Fibroblast of skin of scalp (primary cell): Measurements from ENCODE around the gene FNDC3B.

Experiments used
- DNase-seq: peaks from one replicate; pipeline ENCODE4 v3.0.0-alpha.2; 2013

FNDC3B gene

DNA sequence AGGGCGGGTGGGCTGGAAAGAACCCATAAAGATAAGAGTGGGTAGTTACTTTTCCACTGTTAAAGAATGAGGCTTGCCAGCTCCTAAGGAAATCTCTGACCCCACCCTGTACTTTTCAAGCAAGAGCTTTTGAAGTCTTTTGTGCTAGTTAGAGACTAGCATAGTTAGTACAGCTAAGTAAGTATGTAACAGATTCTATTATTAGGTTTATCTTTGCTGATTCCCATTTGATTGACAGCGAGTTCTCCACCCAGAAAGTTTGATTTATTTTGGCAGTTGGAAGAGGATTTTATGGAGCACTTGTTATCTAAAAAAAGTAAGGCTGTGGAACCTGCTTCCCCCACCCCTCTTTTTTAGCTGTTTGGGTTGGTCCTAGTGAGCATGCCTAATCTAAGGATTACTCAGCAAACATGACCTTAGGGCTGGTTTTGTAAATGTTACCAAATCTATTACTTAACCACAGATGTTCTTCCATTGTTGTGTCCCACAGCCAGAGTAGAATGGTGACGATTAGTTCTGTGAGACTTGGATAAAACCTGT, 57.6 kb downstream of the FNDC3B start:
- peak; percentile 35 for DNase-seq

DNA sequence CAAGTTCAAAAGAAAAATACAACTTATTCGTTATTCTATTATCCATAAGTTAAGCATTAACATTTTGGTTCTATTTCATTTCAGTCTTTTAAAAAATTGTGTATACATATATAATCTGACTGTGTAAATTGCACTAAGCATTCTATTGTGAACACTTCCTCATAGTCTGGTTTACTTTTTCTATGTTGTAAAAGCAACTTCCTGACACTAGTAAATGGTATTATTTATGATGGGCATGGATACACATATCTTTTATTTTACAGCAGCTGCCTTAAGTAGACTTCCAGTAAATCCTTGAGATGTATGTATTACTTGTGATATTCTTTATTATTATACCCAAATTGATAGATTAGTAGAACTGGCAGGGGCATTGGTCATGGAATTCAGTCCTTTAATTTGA, 58.2 kb downstream of the FNDC3B start:
- no peak for DNase-seq

DNA sequence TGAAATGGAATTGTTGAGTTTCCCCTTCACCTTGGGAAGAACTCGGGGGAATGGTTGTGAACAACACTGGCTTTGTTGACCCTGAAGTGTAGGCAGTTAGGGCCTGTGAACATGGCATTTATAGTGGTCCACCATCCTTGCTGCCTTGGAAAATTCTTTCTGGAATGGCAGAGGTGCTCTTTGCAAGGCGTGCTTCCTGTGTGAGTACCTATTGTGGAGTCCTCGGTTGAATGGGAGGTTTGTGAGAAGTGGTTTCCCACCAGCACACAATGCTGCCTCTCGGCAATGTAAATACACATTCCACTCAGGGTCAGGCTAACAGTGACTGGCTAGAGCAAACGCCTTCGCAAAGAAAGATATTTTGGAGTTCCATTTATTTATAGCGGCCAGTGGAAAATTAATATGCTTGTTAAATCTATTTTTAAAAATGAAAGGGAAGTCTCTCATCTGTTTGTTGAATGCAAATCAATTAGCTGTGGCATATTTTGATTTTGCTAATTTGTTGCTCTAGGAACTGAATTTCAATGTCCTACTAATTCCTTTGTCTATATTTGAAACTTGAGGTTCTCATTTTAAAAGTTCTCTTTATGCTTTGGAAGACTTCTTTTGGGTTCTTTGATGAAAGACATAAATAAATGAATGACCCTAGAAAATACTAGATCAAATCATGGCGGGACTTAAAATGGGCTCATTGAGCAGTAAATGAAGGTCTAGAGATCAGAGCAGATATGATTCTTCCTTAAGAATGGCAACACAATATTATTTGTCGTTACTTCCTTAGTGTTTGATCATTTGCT, 59.5 kb downstream of the FNDC3B start:
- DNase-seq, result no peak

DNA sequence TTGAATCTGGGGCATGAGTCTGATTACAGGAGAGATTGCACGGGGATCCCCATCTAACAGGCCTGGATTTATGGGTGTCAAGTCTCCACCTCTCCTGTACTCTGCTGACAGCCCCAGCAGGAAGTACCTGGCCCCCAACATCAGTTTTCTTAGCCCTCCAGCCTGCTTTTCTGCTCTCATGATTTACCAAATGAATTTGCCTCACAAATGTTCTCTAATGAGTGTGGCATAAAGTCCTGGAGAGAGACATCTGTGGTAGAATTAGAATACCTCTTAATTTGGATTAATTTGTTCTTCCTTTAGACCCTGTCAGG, 60.1 kb downstream of the FNDC3B start:
- no peak for DNase-seq

DNA sequence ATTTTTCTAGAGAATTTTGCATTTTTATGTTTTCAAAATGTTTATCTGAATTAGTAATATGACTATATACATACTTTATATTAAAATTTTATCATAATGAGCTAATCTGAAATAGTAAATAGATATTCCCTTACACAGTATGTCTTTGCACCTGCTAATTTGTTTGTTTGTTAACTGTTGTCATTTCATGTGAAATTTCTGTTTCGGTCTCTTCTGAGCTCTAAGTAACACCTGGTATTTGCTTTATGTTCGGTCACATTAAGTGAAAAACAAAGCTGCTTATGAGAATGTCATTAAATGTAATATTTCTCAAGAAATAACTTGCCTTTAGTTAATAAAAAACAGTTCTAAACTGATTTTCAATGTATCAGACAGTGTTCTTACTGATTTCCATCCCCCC, 61.1 kb downstream of the FNDC3B start:
- no peak for DNase-seq

DNA sequence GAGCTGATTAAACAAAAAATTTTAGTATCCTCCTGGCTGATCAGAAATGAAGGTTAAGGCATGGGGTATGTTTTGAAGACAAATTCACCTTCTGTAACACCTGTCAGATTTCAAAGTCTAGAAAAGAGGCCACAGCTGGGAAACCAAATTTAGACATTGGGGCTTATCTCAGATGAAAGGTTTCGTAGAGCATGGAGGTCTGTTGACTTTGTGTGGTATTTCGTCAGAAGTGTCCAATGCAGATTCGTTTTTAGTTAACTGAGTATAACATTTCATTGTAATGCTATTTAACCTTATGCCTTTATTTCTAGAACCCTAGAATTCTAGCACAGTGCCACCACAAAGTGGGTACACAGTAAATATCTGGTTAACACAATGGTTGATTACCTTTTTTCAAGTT, 61.7 kb downstream of the FNDC3B start:
- DNase-seq, result no peak

DNA sequence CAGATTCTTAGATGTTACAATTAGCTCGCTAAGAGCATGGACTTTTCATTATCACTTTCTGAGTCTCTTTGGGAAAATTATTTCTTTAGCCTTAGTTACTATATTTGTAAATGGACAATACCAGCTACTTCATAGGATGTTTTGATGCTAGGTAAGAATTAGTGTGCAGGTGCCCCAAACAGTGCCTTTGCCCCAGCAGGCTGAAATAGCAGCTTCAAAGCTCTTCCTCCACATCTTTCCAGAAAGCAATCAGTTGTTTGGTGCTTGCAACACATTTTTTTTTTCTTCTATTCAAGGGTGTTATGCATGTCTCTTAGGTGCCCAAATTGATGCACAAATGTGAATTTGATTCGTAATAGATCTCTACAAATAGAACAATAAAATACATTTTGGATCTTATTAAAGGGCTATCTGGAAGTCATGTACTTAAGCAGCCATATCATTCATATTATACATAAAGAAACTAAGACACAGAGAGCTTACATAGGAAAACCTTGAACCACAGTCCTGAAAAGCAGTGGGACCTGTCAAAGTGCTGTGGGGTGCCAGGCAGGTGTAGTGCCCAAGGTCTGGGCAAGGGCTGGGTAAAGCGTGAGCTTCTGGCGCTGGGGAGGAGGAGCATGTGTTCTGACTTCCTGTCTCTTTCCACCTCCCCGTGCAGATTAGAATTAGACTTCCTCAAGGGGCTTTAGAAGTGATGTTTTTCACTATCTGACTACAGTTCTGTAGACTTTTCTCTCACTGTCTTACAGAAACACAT, 62.9 kb downstream of the FNDC3B start:
- DNase-seq, result no peak

DNA sequence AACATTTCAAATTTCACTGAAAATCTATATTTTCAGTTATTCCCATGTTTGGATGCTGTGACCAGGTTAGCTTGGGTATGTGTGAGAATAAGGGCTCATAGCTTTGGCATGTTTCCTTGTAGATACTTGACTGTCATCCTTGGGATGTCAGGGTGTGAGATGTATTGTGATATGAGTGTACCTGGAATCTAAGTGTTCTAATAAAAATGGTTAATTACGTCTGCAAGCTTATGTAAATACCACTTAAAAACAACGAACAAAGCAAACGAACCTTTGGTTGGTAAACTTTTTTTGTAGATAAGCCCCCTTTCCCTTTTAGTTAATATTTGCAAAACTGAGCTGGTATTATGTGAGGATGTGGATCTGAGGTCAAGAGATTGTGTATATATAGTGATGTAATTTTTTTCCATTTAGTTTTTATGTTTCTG, 63.5 kb downstream of the FNDC3B start:
- DNase-seq, result no peak

DNA sequence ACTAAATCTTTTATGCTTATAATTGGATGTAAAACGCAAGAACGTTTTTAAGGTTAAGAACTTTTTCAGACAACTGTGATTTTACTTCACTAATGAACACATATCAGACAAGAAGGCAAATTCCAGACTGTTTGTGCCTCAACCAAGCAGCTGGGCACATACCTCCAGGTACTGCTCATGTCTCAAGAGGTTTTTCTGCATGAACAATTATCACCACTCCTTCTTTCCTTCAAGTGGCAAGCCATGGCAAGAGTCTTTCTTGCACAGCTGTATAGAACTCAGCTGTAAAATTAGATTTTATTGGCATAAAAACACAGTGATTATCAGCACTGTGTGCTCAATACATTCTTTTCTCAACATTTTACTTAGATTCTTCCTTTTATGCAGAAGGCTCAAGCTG, 64.3 kb downstream of the FNDC3B start:
- peak; percentile 74 for DNase-seq

DNA sequence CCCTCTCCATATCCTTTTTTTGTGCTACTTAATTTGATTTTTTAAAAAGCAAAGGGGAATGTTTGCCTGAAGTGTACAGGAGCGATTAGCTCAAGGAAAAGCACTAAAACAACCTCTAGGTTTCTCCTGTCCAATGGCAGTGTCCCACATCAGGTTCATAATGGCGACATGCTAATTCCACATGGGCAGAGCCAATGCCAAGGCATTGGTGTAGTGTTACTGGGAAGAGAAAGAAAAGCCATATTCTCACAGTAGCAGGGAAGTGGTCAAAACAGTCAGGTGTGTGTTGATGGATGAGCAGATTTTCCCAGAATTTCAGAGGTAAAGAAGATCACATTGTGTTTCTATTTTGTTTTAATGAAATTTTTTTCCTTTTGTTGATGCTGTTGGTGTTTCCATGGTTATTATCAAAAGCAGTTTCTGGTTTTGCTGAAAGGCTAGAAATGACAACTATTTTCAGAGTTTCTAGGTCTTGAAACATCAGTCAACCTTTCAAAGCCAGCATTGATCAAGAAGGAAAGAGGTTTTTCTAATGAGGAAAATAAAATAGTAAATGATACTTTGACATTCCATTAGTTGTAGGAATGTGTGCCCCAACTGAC, 65.2 kb downstream of the FNDC3B start:
- DNase-seq, result no peak

DNA sequence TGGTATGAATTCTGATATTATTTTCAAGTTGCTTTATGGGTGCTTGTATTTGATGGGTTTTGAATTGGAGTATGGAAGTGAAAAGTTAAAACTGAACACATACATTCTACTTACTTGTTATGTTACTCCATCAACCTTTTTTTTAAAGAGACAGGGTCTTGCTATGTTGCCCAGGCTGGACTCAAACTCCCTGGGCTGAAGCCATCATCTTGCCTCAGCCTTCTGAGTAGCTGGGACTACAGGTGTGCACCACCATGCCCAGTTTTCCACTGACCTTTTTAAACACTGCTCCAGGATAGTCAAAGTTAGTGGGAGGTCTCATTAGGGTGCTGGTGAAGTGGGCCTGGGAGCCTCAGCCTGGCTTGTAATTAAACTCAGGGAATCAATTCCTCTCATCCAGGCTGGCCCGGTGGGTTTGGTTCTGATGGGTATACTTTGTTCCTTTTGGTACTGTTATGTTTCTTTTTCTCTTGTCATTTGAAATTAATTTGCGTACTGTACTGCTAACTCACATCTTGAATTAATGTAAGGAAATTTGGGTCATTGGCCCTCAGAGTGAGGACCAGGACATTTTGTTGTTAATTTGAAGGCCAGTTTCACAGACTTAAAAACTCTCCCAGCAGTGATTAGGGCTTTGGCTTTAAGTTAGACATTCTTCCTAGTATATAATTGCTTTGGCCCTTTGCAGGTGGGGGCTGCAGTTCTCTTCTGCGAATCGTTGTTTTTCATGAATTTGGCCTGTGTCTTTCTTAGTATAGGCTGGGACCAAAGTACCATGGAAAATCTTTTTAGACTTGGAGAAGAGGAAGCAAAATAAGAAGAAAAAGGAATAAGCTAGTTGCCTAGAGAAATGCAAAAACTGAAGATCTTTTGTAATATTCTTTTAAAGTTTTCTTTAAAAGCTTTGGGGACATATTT, 66.9 kb downstream of the FNDC3B start:
- no peak for DNase-seq

DNA sequence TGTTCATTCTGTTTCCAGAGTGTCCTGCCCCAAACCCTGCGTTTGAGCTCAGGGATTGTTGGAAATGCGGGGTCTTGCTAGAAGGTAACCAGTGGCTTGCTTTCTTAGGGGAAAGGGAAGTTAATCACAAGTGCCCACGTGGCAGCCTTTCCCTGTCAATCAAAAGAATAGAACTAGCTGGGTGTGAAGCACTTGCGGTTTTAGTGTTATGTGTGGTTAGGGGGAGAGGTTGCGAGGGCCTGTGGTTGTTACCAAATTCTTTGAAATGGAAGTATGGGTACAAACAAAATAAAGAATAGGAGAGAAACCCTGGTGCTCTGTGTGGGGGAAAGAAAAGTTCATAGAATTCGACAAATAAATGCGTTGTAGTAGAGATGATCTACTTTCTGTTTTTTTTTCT, 67.6 kb downstream of the FNDC3B start:
- peak; percentile 80 for DNase-seq

DNA sequence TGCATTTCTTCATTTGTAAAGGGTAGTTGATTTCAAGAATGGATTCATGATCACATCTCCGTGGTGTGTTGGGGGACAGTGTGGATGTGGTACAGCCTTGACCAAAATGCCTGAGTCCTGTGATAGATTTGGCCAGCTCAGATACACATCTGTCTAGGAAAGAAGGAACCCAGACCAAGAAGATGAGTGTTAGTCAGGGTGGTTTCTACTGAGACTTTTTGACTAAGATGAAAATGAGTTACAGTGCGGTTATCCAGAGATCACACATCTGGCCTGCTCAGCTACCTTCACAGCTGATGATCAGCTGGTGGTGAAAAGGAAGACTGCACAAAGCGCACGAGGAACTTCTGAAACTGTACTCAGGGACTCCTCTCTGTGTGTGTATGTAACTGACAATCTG, 68.0 kb downstream of the FNDC3B start:
- no peak for DNase-seq

DNA sequence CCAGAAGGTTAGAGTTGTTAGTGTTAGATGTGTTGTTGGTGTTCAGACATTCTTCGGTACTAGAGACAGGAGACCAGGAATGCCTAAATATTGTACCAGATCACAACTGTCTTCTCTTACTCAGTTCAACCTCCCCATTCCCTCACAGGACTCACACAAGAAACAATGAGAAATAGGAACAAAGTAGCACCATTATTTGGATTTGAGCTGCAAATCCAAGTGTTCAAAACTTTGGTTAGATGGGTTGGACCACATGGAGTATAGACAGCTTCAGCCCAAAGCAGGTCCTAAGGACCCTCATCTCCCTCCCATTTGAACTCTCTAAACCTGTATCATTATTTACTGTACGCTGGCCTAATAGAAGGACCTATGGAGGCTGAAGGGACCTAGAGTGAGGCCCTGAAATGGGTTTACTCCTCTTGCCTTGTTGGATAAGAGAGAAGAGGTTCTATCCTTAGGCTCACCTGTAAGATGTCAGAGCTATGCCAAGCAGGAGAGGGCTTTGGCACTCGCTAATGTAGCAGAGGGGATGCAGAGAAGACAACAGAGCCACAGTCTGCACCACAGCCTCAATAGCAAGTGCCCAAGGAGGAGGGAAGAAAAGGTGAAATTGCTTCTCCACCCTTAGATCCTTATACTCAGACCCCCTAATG, 70.9 kb downstream of the FNDC3B start:
- no peak for DNase-seq

DNA sequence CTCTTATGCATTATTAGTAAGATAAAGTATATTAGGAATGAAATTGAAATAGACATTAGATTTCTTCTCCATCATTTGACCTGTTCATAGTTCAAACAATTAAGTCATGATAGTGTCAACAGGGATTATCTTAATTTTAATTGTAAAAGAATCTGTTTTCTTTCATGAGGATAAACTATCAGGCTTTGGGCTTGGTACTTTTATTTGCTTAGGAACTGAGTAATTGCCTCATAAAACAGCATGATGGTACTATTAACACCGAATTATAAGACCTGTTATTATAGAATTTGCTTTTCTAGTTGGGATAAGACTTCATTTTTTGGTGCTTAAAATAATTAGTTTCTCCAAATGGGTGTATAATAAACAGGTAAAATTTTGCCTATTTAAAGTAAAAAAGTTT, 71.8 kb downstream of the FNDC3B start:
- no peak for DNase-seq

DNA sequence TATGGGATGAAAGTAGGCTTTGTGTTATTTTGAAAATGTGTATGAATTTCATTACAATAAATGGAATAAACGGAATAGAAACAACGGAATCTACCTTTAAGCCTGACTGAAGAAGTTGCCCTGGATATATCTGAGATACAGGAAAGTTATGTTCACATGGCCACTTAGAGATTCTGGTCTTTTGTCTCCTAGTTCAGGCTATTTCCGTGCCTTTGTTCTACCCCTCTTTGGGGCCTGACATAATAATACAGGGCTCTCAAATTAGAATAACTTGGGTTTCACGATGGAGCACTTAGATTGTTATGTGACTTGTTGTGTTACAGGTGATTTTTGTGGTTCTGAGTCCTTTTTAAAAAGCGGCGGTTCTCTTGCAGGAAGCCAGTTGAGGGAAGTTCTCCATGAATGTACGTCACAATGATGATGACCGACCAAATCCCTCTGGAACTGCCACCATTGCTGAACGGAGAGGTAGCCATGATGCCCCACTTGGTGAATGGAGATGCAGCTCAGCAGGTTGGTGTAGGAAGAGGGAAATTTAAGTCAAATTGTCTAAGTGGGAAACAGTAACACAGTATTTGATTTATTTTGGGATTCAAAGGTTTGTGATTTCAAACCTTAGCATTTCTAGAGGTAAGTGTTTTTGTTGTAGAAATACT, 72.8 kb downstream of the FNDC3B start:
- no peak for DNase-seq

DNA sequence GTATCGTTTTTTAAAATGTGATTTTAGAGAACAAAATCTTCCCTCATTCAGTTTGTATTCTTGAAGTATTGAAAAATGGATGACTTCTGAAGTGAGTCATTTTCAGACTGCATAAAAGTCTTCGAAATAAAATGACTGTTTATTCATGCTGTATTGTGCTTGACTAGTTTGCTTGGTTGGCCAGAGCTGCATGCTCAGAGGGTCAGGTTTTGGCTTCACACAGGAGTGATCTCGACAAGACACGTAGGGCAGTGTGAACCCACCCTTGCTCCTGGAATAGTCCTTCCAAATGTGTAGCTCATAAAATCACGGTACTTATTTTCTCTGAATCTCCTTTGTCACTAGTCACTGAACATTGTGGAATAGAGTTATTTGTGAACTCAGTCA, 73.3 kb downstream of the FNDC3B start:
- no peak for DNase-seq

DNA sequence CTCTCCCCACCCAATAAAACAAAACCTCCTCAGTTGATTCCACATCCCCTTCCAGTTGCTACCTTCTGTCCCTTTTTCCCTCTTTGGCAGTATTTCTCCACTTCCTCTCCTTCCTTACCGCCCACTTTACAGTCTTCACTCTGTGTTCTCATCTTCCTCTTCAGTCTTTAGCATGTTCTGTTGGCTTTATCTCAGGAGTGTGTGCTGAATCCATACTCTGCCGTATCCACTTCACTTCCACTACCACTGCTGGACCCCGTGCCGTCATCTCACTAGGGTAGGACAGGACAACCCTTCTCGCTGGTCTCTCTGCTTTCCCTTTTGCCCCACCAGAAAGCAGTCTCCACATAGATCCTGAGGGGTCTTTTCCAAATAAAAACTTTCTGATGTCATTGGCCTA, 74.3 kb downstream of the FNDC3B start:
- DNase-seq, result no peak

DNA sequence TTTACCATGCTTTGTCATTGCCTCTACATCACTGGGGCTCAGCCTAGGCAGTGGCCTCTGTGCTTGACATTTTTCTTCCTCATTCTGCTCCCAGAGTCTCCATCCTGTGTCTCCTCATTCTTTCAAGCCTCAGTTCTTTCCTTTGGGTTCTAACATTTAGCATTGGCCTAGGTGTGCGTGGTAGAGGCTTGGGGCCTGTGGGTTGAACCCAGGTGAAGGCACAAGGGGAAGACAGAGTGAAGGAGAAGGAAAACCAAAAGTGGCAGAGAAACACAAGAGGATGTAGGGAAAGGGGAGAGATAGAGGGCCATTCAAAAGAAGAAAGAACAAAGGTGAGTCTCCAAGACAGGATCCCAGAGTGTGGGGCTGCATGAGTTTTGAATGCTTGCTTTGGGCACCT, 75.7 kb downstream of the FNDC3B start:
- DNase-seq, result no peak

DNA sequence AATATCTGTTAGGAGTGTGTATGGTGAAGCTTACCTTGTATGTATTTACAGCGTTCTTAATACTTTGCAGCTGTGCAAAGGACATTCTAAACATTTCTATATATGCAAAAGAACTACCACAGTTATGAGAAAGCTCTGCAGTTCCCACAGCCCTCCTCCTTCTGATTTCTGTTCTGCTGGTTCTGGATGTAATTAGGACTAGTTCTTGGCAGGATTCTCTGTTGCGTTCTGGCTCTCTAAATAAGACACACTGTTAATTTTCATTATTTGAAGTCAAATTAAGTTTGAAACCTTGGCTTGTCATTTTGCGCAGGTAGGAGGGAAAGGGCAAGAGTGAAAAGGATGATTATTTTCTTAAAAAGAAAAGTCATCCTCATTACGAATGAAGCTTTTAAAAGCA, 76.4 kb downstream of the FNDC3B start:
- no peak for DNase-seq

DNA sequence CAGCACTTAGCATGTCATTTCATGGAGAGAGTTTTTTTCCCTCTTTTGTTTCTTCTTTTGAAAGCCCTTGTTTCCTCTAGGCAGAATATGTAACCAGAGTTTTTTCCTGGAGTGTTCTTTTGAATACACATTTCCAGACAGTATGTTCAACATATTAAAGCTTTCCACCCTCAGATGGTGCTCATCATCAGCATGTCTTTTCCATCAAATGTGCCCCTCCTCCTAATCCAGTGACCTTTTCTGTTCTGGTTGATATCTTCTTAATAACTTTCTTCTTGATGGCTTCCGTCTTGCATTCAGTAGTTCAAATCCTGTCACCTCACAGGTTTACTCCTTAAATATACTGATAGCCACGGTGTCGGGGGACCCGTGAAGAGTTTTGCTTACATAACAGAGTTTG, 78.6 kb downstream of the FNDC3B start:
- DNase-seq, result no peak
